Panc1 (cell line): ENCODE data around the gene MTG1.
"Not testable (repeated sequence)": the region's sequence is repeated elsewhere in the genome, so short reads cannot be mapped to it uniquely, and the experiment has no call there.

ENCODE experiments used
- CTCF ChIP-seq: fragments of 450-650 bp; IDR thresholded peaks from 2 replicates; pipeline ENCODE4 v1.5.1; 2017; ENCODE audit warnings: mild to moderate bottlenecking
- POLR2AphosphoS5 ChIP-seq: IDR thresholded peaks from 2 replicates; pipeline ENCODE4 v1.6.1; 2012; ENCODE audit warnings: mild to moderate bottlenecking, low read depth, low read length, moderate library complexity
- REST ChIP-seq, 2 experiments: IDR thresholded peaks; 2 replicates each; pipeline ENCODE4 v1.6.1; 2011 to 2012; ENCODE audit warnings: low read depth in 2 of 2, control low read depth in 1 of 2, low read length in 1 of 2, mild to moderate bottlenecking in 1 of 2, moderate library complexity in 1 of 2; ENCODE audit not compliant: insufficient read depth in 1 of 2
- SIN3A ChIP-seq: IDR thresholded peaks from 2 replicates; pipeline ENCODE4 v1.6.1; 2012; ENCODE audit warnings: low read depth, mild to moderate bottlenecking, low read length, moderate library complexity, borderline replicate concordance; ENCODE audit not compliant: insufficient read depth
- TCF7L2 ChIP-seq: IDR thresholded peaks from 2 replicates; pipeline ENCODE4 v1.6.1; 2011; ENCODE audit warnings: mild to moderate bottlenecking, low read depth, low read length, inconsistent platforms

GRCh38 chr10:133367461-133367860 is 26.5 kb upstream of the MTG1 start:
- not testable (repeated sequence) for TF ChIP-seq CTCF; REST (IDR thresholded peaks at IDR 0.05; ENCODE audit: insufficient read depth in 1 of 2, low read depth in 2 of 2, low read length in 1 of 2); POLR2AphosphoS5; SIN3A; TCF7L2
